Left lung (tissue), 10 donors: Measurements from ENCODE around the gene MAP3K5. TPM values are rescaled to one million over a fixed set of nuclear protein-coding genes. Genes with fewer than 3 reads are reported as not detected.

Experiments
- ATAC-seq: fragments of 200-7000 bp; cut with Tn5 transposase; one replicate; pipeline ENCODE4 v1.9.1; 2020; ENCODE audit warnings: moderate library complexity
- DNase-seq, 4 donors: peaks; one replicate each; pipeline ENCODE4 v3.0.0-alpha.2; 2013 to 2020
- H3K27ac ChIP-seq, 2 donors: fragments of 200-600 bp; sonication (generic) in 1 of 2; one replicate each; pipeline versions ENCODE4 v1.5.0 to v1.8.0; 2020 to 2021
- H3K27me3 ChIP-seq, 2 donors: fragments of 200-600 bp; sonication (generic) in 1 of 2; one replicate each; pipeline versions ENCODE4 v1.5.0 to v1.8.0; 2020 to 2021
- H3K36me3 ChIP-seq, 2 donors: fragments of 200-600 bp; sonication (generic) in 1 of 2; one replicate each; pipeline versions ENCODE4 v1.5.0 to v1.8.0; 2020 to 2021
- H3K4me1 ChIP-seq, 2 donors: fragments of 200-600 bp; one replicate each; pipeline ENCODE4 v1.8.0; 2021
- H3K4me3 ChIP-seq, 2 donors: fragments of 200-600 bp; sonication (generic) in 1 of 2; one replicate each; pipeline versions ENCODE4 v1.5.0 to v1.8.0; 2020 to 2021; ENCODE audit warnings: mild to moderate bottlenecking in 1 of 2
- H3K9me3 ChIP-seq, 2 donors: fragments of 200-600 bp; sonication (generic) in 1 of 2; one replicate each; pipeline versions ENCODE4 v1.5.0 to v1.8.0; 2020 to 2021
- intact Hi-C, 2 donors: fragments of 100-400 bp; cut with DNase I; formaldehyde crosslinking; loops; one replicate each; pipeline versions ENCODE4 v1.11.2 to v1.14.2; 2022
- polyA plus RNA-seq, 6 donors: library from polyadenylated mRNA; unstranded; fragments of 120-200 nt; gene quantifications; one replicate each; pipeline ENCODE4 v1.2.1, GENCODE V29; 2013; ENCODE audit not compliant: insufficient read length in 6 of 6
- total RNA-seq, 2 donors: library from RNA; stranded (reverse); fragmentation: NEBNext Ultra II Directional; extraction: Animal tissue kit (Norgen Biotek cat#: 25700); gene quantifications; one replicate each; pipeline ENCODE4 v1.2.1, GENCODE V29; 2021
- TF ChIP-seq, protein P1 (sequence below), 2 donors: fragments of 200-600 bp; sonication (generic) in 1 of 2; IDR thresholded peaks; one replicate each; pipeline versions ENCODE4 v1.5.0 to v1.8.0; 2021; ENCODE audit warnings: antibody characterized with exemption in 2 of 2
- donor health status: DM: no; HTN: yes; CAD: no.
- donor health status: DM: no; HTN: no; CAD: no.

The MAP3K5 gene
- total and polyA plus RNA-seq, 8 donors, result 6.3 to 27.7 (median 7.2) TPM

GRCh38 chr6:136644597-136644952 is 147.7 kb downstream of the MAP3K5 start:
- intact Hi-C loops, result loop anchor here in 1 of 2 donors (2.0 kb wide), 1 partner anchor 148 kb away; the partner anchor contains the start of gene MAP3K5
- DNase-seq, result no peak
- ATAC-seq, result peak; percentile 20
- H3K9me3 ChIP-seq, result no peaks in the 10 kb centered on the region
- H3K36me3 ChIP-seq, result peaks cover 0 to 17% of the 10 kb centered on the region in 2 donors
- peak overlapping the region in 1 of 2 donors; percentile 58 for H3K27ac ChIP-seq
- H3K27me3 ChIP-seq, result no peaks in the 10 kb centered on the region
- H3K4me3 ChIP-seq, result no peak overlapping the region
- peaks cover 12 to 32% of the 10 kb centered on the region in 2 donors for H3K4me1 ChIP-seq
- TF ChIP-seq, protein P1, sequence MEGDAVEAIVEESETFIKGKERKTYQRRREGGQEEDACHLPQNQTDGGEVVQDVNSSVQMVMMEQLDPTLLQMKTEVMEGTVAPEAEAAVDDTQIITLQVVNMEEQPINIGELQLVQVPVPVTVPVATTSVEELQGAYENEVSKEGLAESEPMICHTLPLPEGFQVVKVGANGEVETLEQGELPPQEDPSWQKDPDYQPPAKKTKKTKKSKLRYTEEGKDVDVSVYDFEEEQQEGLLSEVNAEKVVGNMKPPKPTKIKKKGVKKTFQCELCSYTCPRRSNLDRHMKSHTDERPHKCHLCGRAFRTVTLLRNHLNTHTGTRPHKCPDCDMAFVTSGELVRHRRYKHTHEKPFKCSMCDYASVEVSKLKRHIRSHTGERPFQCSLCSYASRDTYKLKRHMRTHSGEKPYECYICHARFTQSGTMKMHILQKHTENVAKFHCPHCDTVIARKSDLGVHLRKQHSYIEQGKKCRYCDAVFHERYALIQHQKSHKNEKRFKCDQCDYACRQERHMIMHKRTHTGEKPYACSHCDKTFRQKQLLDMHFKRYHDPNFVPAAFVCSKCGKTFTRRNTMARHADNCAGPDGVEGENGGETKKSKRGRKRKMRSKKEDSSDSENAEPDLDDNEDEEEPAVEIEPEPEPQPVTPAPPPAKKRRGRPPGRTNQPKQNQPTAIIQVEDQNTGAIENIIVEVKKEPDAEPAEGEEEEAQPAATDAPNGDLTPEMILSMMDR (IDR thresholded peaks at IDR 0.05), result no peak

DNA sequence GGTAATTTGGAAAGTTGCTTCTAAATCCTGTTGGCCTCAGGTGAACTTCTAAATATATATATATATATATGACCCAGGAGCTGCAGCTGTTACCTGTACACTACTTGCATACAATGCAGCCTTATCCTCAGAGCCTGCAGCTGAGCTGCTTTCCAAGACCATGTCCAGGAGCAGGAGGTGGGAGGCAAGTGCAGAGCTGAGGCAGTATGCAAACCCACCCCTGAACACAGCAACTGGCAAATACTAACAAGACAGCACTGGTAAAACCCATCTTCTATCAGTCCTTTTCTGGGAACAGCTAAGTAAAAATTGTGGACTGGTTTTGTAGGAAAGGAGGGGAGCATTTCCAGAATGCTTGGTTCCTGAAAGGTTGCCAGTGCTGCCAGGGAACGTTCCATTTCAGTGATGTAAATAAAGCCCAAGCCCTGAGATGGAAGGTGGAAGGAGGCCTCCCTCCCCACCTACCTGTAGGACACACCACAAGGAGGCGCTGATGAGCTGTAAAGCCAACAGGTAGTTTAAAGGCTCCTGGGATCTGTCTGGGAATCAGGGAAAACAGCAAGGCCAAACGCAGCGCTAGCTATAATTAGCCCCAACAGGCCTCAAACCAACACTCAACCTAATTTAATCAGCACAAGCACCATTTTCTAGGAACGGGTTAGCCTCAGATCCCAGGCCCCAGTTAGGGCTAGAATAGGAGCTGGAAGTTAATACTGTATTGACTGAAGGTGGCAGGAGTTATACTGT is 148.3 kb downstream of the MAP3K5 start:
- ATAC-seq (peak; percentile 99), DNase-seq (peak in 3 of 4 donors; percentile 67 to 89 (median 88))
- Histone ChIP-seq H3K36me3 (peaks cover 0 to 15% of the 10 kb centered on the region in 2 donors), H3K9me3 (no peaks in the 10 kb centered on the region), H3K4me3 (no peak overlapping the region), H3K4me1 (peaks cover 12 to 32% of the 10 kb centered on the region in 2 donors), H3K27ac (peak overlapping the region; percentile 50 to 58), H3K27me3 (no peaks in the 10 kb centered on the region)
- intact Hi-C loops, result loop anchor here in 1 of 2 donors (2.0 kb wide), 1 partner anchor 149 kb away; the partner anchor contains the start of gene MAP3K5
- TF ChIP-seq, protein P1 (IDR thresholded peaks at IDR 0.05), result peak; percentile 90 to 93

DNA sequence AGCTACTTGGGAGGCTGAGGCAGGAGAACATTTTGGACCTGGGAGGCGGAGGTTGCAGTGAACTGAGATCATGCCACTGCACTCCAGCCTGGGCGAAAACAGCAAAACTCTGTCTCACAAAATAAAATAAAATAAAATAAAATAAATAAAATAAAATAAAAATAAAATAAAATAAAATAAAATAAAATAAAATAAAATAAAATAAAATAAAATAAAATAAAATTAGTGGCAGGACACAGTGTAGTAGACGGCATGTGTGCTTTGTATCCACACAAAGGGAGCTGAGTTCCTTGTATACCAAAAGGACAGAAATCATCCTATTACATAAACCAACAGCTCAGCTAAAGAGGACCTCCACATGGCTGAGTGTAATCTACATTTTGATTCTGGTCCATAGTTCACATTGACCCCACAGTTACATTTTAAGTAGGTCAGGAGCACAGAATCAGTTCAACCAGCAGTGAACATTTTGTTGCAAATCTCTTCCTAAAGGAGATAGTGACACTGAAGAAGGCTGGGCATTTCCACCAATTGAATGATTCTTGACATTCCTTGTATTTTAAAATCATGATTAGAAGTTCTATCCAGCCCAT is 150.3 kb downstream of the MAP3K5 start:
- TF ChIP-seq, protein P1 (IDR thresholded peaks at IDR 0.05), result no peak
- Histone ChIP-seq H3K4me3 (no peak overlapping the region), H3K36me3 (peaks cover 0 to 18% of the 10 kb centered on the region in 2 donors), H3K4me1 (peaks cover 5 to 18% of the 10 kb centered on the region in 2 donors), H3K27me3 (no peaks in the 10 kb centered on the region), H3K9me3 (no peaks in the 10 kb centered on the region), H3K27ac (no peak overlapping the region)
- ATAC-seq, result no peak
- no peak for DNase-seq
- intact Hi-C loops, result no loop called here

DNA sequence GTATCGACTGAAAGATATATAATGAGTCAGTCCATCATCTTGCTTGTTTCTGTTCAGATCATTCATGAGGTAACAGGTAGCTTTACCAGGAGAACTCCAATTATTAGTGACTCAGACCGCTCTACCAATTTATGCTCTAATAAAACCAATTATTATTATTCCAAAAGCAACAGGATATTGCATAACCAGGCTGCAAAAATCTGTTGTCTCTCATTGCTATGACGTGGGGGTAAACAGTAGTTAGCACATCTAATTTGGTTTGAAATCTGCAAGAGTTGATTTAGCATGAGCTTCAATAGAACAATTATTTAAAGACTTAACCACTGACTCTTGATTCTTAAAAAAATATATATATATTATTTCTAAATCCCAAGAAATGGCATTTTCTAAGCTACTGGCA is 151.1 kb downstream of the MAP3K5 start:
- H3K9me3 ChIP-seq, result no peaks in the 10 kb centered on the region
- TF ChIP-seq, protein P1 (IDR thresholded peaks at IDR 0.05), result no peak
- H3K27ac ChIP-seq, result no peak overlapping the region
- H3K36me3 ChIP-seq, result peaks cover 0 to 26% of the 10 kb centered on the region in 2 donors
- H3K4me3 ChIP-seq, result no peak overlapping the region
- H3K27me3 ChIP-seq, result no peaks in the 10 kb centered on the region
- ATAC-seq (no peak), DNase-seq (no peak)
- intact Hi-C loops, result no loop called here
- H3K4me1 ChIP-seq, result peaks cover 4 to 13% of the 10 kb centered on the region in 2 donors
